ENCODE measurements around the gene ODAD2.

DNA sequence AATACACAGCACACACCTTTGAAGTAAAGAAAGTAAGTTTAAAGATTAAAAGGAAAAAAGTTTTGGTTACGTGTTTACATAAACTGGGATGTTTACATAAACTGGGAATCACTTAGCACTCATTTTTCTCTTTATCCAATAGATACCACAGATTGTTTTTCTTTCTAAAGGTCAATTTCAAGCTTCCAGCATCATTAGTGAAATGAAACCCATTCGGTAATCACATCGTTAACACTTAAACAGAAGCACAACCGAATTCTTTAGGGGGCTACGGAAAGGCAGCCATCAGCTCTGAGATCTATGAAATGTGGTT lies 1.1 kb downstream of the ODAD2 start:
- TF ChIP-seq, protein P1, sequence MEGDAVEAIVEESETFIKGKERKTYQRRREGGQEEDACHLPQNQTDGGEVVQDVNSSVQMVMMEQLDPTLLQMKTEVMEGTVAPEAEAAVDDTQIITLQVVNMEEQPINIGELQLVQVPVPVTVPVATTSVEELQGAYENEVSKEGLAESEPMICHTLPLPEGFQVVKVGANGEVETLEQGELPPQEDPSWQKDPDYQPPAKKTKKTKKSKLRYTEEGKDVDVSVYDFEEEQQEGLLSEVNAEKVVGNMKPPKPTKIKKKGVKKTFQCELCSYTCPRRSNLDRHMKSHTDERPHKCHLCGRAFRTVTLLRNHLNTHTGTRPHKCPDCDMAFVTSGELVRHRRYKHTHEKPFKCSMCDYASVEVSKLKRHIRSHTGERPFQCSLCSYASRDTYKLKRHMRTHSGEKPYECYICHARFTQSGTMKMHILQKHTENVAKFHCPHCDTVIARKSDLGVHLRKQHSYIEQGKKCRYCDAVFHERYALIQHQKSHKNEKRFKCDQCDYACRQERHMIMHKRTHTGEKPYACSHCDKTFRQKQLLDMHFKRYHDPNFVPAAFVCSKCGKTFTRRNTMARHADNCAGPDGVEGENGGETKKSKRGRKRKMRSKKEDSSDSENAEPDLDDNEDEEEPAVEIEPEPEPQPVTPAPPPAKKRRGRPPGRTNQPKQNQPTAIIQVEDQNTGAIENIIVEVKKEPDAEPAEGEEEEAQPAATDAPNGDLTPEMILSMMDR (conservative IDR thresholded peaks at IDR 0.05): no peak
- no peak for TF ChIP-seq ZFX (IDR thresholded peaks at IDR 0.05)
